OCI-LY3 (cell line): ENCODE measurements around the gene SYF2.
A peak's percentile ranks its signal among the peaks of the same experiment; 100 is the strongest.

Source experiments
- H2AFZ ChIP-seq: fragments of 200-600, 300-600 bp; shearing (Covaris generic); 2 replicates; pipeline ENCODE4 v1.6.0; 2014; ENCODE audit warnings: antibody characterized with exemption, low read depth, low read length
- H3K27ac ChIP-seq: fragments of 200-600, 300-600 bp; sonication (generic); 2 replicates; pipeline ENCODE4 v1.5.1; 2014; ENCODE audit warnings: mild to moderate bottlenecking, low read length, moderate library complexity, mixed read lengths
- H3K27me3 ChIP-seq: fragments of 200-600, 300-600 bp; sonication (generic); 2 replicates; pipeline ENCODE4 v1.6.1; 2014; ENCODE audit warnings: low read depth, low read length, mixed read lengths
- H3K36me3 ChIP-seq: fragments of 200-600, 300-600 bp; sonication (generic); replicated peaks from 2 replicates; pipeline ENCODE3; 2014; ENCODE audit warnings: low read depth, low read length, mixed read lengths
- H3K4me1 ChIP-seq: fragments of 300-600, 200-600 bp; sonication (generic); 2 replicates; pipeline ENCODE4 v1.6.1; 2014; ENCODE audit warnings: low read length, mixed read lengths
- H3K4me2 ChIP-seq: fragments of 200-600, 300-600 bp; sonication (generic); 2 replicates; pipeline ENCODE4 v1.6.1; 2014; ENCODE audit warnings: low read length, mixed read lengths
- H3K4me3 ChIP-seq: fragments of 300-600, 200-600 bp; sonication (generic); 2 replicates; pipeline ENCODE4 v1.5.1; 2014; ENCODE audit warnings: antibody characterized with exemption, mild to moderate bottlenecking, low read length, moderate library complexity
- H3K79me2 ChIP-seq: fragments of 300-600, 200-600 bp; shearing (Covaris generic); 2 replicates; pipeline ENCODE4 v1.6.1; 2014; ENCODE audit warnings: mild to moderate bottlenecking, low read length, mixed read lengths
- H3K9ac ChIP-seq: fragments of 300-600, 200-600 bp; shearing (Covaris generic); 2 replicates; pipeline ENCODE4 v1.6.0; 2014; ENCODE audit warnings: mild to moderate bottlenecking, low read length, moderate library complexity
- H3K9me3 ChIP-seq: fragments of 200-600, 300-600 bp; shearing (Covaris generic); 2 replicates; pipeline ENCODE4 v1.6.1; 2014; ENCODE audit warnings: low read length, mixed read lengths; ENCODE audit not compliant: insufficient read depth
- H4K20me1 ChIP-seq: fragments of 200-600, 300-600 bp; sonication (generic); 2 replicates; pipeline ENCODE4 v1.6.1; 2016; ENCODE audit warnings: low read length, mixed read lengths; ENCODE audit not compliant: insufficient read depth
- EZH2phosphoT487 ChIP-seq: fragments of 200-600 bp; shearing (Covaris generic); IDR thresholded peaks from 2 replicates; pipeline ENCODE4 v1.6.1; 2018; ENCODE audit warnings: antibody characterized with exemption, mixed run types, low read depth
- TF ChIP-seq, protein P1 (sequence below): fragments of 200-600, 300-600 bp; sonication (generic); IDR thresholded peaks from 2 replicates; pipeline ENCODE4 v1.5.1; 2014; ENCODE audit warnings: antibody characterized with exemption, low read length, low read depth

Gene SYF2

DNA sequence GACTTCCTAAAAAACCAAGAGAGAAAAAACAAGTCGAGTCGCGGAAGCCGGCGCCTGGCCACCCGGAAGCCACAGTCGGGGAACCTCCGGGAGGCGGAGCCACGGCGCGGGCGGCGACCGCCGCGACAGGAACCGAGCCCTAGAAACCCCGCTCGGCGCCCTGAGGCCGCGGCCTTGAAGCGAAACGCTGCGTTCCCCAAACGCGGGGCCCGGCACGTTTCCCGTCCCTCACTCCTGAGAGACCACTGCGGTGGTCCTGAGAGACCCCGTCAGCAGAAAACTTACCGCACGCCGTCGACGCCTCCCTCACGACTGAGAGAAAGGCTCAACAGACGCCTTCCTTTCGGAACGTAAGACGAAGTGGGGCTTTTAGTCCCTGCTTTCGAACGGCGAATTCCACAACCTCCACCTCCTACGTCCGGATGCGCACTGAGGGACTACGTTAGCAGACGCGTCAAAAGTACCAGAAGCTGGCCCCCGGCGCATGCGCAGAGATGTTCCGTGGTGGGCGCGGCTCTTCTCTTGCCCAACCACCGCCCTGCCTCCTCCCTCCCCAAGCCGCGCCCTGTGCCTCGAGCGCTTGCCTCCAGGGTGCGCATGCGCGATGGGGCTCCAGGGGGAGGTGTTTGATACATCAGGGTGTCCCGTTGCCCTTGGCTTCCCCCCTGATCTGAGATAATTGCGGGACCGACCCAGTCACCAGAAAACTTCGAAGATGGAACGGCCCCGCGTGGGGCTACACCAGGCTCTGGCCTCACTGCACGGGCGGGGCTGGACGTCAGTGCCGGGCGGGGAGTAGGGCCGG, 14.9 kb upstream of the SYF2 start, which contains the start of gene RSRP1:
Gene RSRP1, minus strand, starts transcription at position 431 of the 805 bp plus-strand sequence. CDS start 491 bp downstream, outside the sequence.
- Histone ChIP-seq H3K79me2 (peaks cover 35% of the 10 kb centered on the region), H3K27ac (peak within 1 kb of the TSS; percentile 95)

DNA sequence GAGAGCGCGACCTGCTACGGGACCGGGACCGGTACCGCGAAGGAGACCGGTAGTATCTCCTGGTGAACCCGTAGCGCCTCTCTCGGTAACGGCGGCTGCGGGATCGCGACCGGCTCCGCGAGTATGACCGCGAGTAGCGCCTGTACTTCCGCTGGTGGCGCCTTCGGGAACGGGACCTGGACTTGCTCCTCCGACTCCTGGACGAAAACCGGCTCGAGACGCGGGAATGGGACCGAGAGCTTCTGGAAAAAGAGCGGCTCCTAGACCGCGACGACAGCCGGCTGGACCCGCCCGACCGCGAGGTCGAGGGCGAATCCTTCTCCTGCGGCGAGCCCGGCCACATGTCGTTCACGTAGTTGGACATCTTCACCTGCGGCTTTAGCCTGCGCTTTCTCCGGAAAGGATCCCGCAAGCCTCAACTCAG, 14.3 kb upstream of the SYF2 start:
- peaks cover 40% of the 10 kb centered on the region for H3K36me3 ChIP-seq
- H3K9ac ChIP-seq: peak overlapping the region; percentile 99
- no peaks in the 10 kb centered on the region for H3K27me3 ChIP-seq
- H4K20me1 ChIP-seq: peaks cover 19% of the 10 kb centered on the region
- peak overlapping the region; percentile 97 for H3K4me3 ChIP-seq
- H2AFZ ChIP-seq: no peak overlapping the region
- peaks cover 11% of the 10 kb centered on the region for H3K4me1 ChIP-seq
- no peaks in the 10 kb centered on the region for H3K9me3 ChIP-seq
- TF ChIP-seq, protein P1, sequence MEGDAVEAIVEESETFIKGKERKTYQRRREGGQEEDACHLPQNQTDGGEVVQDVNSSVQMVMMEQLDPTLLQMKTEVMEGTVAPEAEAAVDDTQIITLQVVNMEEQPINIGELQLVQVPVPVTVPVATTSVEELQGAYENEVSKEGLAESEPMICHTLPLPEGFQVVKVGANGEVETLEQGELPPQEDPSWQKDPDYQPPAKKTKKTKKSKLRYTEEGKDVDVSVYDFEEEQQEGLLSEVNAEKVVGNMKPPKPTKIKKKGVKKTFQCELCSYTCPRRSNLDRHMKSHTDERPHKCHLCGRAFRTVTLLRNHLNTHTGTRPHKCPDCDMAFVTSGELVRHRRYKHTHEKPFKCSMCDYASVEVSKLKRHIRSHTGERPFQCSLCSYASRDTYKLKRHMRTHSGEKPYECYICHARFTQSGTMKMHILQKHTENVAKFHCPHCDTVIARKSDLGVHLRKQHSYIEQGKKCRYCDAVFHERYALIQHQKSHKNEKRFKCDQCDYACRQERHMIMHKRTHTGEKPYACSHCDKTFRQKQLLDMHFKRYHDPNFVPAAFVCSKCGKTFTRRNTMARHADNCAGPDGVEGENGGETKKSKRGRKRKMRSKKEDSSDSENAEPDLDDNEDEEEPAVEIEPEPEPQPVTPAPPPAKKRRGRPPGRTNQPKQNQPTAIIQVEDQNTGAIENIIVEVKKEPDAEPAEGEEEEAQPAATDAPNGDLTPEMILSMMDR: no peak
- no peak for TF ChIP-seq EZH2phosphoT487
- peak overlapping the region; percentile 95 for H3K27ac ChIP-seq
- peak overlapping the region; percentile 86 for H3K4me2 ChIP-seq
- peaks cover 35% of the 10 kb centered on the region for H3K79me2 ChIP-seq

More for the DNA sequence above, 14.9 kb upstream of the SYF2 start, which contains the start of gene RSRP1:
- H3K9ac ChIP-seq: peak within 1 kb of the TSS; percentile 99
- H3K36me3 ChIP-seq: peaks cover 39% of the 10 kb centered on the region
- H3K9me3 ChIP-seq: no peaks in the 10 kb centered on the region
- H3K4me2 ChIP-seq: peak within 1 kb of the TSS; percentile 86
- H4K20me1 ChIP-seq: peaks cover 19% of the 10 kb centered on the region
- no peaks in the 10 kb centered on the region for H3K27me3 ChIP-seq
- H2AFZ ChIP-seq: peak within 1 kb of the TSS; percentile 64; the same call in 1 of the 2 replicates
- TF ChIP-seq EZH2phosphoT487: no peak
- TF ChIP-seq, protein P1: no peak
- peak within 1 kb of the TSS; percentile 97 for H3K4me3 ChIP-seq
- peaks cover 11% of the 10 kb centered on the region for H3K4me1 ChIP-seq

- Histone ChIP-seq H3K4me1 (peaks cover 11% of the 10 kb centered on the region), H3K36me3 (peaks cover 40% of the 10 kb centered on the region), H3K27me3 (no peaks in the 10 kb centered on the region), H3K79me2 (peaks cover 35% of the 10 kb centered on the region), H3K4me3 (peak overlapping the region; percentile 97), H3K9ac (peak overlapping the region; percentile 99), H2AFZ (no peak overlapping the region), H3K9me3 (no peaks in the 10 kb centered on the region), H3K4me2 (peak overlapping the region; percentile 86), H3K27ac (peak overlapping the region; percentile 95), H4K20me1 (peaks cover 19% of the 10 kb centered on the region)
- TF ChIP-seq EZH2phosphoT487: no peak
- TF ChIP-seq, protein P1: no peak
Observed at GRCh38 chr1:25245809-25246599, 13.7 kb upstream of the SYF2 start.

GRCh38 chr1:25245393-25245792, 13.1 kb upstream of the SYF2 start:
- peaks cover 35% of the 10 kb centered on the region for H3K79me2 ChIP-seq
- no peaks in the 10 kb centered on the region for H3K9me3 ChIP-seq
- peaks cover 40% of the 10 kb centered on the region for H3K36me3 ChIP-seq
- H3K4me2 ChIP-seq: peak overlapping the region; percentile 86
- H2AFZ ChIP-seq: no peak overlapping the region
- no peak overlapping the region for H3K9ac ChIP-seq
- H3K4me1 ChIP-seq: peaks cover 15% of the 10 kb centered on the region
- TF ChIP-seq, protein P1: no peak
- TF ChIP-seq EZH2phosphoT487: no peak
- H4K20me1 ChIP-seq: peaks cover 19% of the 10 kb centered on the region
- no peak overlapping the region for H3K27ac ChIP-seq
- no peaks in the 10 kb centered on the region for H3K27me3 ChIP-seq
- peak overlapping the region; percentile 97 for H3K4me3 ChIP-seq
